ENCODE measurements around the gene ASMTL.
"Not testable (repeated sequence)": the region's sequence is repeated elsewhere in the genome, so short reads cannot be mapped to it uniquely, and the experiment has no call there.

ASMTL gene

DNA sequence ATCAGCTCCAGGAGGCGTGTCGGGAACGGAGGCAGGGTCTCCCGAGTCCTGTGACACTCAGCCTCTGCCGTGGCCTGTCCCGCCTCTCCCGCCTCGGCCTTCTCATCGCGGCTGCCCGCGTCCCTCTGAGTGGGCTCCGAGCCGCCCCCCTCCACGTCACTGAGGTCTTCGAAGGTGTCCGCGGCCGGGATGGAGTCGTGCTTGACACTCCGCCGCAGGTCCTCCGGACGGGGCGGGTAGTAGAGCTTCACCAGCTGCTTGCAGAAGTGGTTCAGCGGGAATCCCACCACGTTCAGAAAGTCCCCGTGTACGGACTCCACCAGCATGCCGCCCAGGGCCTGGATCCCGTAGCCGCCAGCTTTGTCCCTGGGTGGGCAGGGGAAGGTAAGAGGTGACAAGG lies 25.0 kb downstream of the ASMTL start:
- DNase-seq, result no peak

DNA sequence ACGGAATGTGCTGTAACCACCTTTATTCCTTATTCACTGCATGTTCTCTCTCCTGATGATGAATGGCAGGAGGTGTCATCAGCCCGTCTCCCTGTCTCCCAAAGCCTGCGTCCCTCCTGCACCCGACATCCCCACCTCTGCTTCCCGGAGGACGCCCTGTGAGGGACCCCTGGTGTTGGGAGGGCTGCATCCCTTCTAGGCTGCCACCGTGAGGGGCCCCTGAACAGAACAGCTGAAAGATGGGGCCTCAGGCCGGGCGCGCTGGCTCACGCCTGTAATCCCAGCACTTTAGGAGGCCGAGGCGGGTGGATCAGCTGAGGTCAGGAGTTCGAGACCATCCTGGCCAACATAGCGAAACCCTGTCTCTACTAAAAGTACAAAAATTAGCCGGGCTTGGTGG lies 26.4 kb downstream of the ASMTL start:
- not testable (repeated sequence) for DNase-seq

DNA sequence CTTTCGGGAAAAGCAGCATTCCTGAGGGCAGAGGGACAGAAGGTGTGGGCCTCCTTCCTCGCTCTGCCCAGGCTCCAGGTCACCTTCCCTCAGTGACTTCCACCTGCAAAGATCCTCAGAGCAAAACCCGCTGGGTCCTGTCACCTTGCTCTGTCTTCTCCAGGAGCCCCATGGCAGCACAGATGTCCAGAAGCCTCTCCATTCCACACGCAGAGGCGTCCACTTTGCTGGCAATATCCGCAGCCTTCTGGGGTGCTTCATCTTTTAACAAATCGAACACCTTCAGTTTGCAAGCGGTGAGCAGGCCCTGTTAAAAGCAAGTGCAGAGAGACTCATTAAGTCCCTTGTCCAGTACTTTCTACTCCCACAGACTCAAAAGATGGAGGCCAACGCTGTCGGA lies 27.3 kb downstream of the ASMTL start:
- no peak for DNase-seq

DNA sequence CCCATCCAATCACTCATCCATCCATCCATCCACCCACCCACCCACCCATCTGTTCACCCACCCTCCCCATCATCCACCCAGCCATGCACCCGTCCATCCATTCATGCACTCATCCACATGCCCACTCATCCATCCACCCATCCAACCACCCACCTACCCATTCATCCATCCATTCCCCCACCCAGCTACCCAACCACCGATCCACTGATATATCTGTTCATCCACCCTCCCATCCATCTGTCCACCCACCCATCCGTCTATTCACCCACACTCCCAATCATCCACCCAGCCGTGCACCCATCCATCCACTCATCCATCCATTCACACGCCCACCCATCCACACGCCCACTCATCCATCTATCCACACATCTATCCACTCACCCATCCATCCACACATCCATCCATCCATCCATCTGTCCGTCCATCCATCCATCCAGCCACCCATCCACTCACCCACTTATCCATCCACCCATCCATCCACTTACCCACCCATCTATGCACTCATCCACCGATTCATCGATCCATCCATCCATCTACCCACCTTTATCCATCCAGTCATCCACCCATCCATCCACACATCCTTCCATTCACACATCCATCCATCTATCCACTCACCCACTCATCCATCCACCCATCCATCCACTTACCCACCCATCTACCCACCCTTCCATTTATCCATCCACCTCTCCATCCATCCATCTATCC lies 28.4 kb downstream of the ASMTL start:
- DNase-seq, result no peak

DNA sequence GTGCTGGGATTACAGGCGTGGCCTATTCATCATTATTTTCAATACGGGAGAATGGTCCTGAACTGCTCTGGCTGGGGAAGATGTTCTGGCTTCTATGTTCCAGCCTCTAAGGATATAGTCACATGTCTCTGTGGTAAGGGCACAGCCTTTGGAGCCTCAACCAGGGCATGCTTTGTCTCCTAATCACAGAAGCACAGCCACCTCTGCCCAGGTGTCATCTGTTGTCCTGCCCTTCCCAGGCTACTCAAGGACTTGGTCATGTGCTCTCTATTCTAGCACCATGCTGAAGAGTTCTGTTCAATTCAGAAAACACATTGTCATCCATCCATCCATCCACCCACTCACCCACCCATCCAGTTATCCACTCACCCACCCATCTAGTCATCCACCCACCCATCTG lies 29.5 kb downstream of the ASMTL start:
- DNase-seq, result no peak

DNA sequence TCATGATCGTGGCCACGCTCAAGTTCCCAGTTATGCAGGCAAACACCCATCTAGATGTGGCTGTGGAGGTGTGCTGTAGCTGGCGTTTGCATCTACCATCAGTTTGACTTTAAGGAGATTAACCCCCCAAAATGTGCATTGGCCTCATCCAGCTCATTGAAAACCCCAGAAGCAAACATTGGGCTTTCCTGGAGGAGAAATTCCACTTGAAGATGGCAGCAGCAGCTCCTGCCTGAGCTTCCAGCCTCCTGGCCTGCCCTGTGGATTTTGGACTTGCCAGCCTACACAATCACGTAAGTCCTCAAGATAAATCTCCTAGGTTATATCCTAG lies 30.6 kb downstream of the ASMTL start:
- no peak for DNase-seq

DNA sequence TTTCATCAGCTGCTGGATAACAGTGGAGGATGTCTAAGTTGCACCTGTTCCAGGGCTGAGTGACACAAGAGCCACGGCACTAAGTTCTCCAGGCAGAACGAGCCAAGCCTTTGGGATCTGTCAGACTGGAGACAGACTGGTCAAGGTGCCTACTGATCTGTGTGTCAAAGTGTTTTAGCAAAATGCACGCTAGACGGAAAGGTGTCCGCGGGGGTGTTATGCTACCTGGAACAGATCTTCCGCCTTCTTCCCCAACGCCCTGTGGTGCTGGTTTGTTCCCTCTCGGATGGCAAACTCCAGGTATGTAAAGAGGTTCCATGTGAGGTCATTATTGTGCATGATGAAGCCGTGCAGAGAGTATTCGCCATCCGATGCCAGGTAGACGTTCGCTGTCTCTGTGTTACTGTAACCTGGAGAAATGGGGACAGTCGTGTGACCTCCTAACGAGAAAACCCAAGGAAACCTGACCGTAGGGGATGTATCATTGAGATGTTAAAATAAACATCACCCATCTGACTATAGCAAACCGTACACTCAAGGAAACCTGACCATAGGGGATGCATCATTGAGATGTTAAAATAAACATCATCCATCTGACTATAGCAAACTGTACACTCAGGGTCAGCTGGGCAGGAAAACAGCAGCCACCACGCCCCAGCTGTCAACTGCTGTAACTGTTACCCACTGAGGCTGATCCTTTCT lies 31.1 kb downstream of the ASMTL start:
- no peak for DNase-seq

DNA sequence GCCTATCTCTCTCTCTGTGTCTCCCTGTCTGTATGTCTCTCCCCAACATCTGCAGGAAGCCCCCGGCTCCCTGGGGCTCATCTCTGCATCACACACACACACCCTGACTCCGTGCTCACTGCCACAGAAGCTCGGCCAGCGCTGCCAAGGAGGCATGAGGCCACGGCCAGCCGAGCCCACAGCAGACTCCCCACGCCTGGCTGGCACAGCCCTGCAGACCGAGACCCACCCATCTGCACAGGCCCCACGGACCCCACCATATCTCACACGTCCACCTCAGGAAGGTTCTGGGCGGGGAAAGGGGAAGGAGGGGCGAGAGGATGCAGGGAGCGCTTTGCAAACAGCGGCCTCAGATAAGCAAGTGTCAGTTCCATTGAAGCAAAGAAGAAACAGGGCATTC lies 32.3 kb downstream of the ASMTL start:
- DNase-seq, result no peak

DNA sequence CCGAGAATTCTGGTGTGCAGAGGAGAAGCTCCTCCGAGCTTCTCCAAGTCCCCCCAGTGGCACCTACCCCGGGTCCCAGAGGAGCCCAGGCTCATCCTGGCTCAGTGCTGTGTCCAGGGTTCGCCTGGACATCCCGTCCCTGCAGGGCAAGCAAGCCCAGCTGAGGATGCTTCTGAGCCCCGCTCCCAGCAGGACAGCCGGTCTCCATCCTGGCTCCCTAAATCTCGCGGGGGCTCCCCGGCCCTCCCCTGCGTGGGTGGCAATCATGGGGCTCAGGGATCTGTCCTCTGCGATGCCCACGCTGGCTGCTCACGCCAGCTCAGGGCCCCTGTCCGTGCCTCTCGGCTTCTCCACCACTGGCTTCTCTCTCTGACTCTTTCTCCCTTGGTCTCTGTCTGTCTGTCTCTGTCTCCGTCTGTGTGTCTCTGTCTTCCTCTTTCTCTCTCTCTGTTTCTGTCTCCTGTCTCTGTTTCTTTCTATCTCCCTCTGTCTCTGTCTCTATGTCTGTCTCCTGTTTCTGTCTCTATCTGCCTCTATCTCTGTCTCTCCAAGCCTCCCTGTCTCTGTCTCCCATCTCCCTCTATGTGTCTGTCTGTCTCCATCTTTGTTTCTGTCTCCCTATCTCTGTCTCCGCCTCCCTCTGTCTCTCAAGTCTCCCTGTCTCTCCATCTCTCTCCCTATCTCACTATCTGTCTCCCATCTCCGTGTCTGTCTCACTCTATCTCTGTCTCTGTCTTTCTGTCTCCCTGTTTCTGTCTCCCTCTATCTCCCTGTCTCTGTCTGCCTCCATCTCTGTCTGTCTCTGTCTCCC lies 33.0 kb downstream of the ASMTL start:
- no peak for DNase-seq

DNA sequence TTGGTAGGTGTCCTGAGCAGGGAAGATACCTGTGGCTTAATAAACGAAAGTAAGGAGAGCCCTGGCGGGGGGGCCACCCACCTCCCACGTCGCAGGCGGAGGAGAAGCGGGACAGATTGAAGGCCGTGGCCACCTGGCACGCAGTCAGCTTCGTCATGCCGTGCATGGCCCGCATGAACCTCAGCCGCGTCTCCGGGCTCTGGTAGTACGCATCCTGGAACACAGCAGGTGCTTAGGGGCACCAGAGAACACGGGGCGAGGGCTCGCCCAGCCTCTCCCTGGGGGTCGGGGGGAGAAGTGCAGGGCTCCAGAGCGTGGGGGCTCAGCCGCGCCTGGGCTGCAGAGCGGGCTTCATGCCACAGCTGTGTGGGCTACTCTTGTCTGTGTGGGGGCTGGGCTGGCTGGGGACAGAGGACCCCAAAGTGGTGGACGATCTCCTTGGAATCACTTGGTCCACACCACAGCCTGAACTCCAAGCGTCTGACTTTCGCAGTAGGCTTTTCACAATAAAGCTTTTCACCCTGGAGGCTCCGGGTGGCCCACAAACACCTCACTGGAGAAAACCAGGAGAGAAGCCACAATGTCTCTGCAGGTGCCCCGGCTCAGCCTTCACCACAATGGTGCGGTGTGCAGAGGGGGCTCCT lies 33.7 kb downstream of the ASMTL start:
- no peak for DNase-seq

DNA sequence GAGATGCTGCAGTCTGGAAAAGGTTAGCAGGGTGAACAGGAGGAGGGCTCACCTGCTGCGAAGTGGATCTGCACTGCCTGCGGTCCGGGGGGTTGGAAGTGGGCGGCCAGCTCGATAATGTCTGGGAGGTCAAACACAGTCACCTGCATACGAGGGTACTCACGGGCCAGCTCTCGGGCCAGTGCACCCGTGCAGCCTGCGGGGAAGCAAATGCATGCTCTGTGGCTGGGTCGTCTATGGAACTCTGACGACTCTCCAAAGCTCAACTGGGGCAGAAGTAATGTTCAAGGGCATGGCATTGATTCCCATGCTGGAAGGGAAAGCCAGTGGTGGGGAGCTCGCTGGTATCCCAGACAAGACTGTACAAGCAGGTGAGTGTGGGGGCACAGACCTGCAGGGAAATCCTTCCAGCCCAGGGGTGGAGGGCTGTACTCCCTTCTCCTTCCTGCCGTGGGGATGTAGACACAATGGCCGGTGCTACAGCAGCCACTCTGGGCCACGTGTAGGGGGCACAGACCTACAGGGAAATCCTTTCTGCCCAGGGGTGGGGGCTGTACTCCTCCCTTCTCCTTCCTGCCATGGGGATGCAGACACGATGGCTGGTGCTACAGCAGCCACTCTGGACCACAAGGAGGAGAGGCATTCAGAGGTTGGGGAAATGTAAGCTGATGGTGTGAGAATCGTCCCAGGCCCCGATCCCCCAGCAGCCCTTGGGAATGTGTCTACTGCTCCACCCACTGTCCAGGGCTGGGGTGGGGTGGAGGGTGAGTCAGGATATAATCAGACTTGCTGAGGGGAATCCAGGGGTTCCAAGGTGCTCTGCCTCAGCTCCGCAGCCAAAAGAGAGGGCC lies 34.6 kb downstream of the ASMTL start:
- DNase-seq, result no peak

DNA sequence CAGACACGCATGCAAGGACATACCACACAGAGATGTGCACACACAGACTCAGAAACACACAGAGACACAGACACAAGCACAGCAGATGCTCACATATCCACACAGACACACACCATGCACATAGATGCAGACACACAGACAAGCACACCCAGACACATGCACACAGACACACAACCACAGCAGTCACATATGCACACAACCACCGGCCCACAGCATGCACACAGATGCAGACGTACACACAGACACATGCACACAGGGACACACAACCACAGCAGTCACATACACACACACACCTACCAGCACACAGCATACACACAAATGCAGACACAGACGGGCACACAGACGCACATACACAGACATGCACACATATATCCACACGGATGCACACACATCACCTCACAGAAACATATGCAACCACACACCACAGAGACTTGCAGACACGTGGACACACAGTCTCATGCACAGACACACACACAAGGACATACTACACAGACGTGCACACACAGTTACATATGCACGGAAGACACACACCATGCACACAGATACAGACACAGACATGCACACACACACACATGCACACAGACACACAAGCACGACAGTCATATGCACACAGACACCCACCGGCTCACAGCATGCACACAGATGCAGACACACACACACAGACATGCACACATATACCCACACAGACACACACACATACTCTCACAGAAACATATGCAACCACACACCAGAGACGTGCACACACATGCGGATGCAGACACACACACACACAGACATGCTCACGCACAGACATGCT lies 35.5 kb downstream of the ASMTL start:
- DNase-seq, result no peak

DNA sequence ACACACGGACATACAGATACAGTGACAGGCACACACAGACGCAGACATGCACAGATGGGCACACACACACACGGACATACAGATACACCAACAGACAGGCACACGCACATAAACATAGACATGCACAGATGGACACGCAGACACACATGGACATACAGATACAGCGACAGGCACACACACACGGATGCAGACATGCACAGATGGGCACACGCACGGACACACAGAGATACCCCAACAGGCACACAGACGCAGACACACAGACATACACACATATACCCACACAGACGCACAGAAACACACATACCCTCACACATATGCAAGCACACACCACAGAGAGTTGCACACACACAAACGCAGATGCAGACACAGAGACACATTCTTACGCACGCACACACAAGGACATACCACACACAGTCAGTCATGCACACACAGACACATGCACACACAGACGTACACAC lies 36.4 kb downstream of the ASMTL start:
- no peak for DNase-seq

DNA sequence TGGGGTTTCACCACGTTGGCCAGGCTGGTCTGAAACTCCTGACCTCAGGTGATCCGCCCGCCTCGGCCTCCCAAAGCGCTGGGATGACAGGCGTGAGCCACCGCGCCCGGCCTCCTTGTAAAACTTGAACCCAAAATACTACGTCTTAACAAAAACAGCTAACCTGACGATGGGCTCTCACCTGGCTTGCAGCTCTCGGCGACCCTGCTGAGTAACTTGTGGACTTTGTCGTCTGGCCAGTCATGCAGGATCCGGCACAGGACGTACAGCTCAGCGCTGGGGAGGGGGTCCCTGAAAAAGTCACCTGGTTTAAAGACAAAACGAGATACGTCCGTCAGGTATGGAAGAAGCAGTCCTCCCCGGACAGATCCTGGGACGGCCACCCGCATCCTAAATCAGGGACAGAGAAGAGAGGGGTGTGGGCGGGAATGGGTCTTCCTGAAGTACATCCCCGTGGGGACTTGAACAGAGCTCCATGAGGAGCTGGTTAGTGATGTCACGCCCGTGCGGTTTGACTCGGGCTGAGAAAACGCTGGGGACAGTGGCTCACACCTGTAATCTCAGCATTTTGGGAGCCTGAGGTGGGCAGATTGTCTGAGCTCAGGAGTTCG lies 40.1 kb downstream of the ASMTL start:
- DNase-seq, result no peak

DNA sequence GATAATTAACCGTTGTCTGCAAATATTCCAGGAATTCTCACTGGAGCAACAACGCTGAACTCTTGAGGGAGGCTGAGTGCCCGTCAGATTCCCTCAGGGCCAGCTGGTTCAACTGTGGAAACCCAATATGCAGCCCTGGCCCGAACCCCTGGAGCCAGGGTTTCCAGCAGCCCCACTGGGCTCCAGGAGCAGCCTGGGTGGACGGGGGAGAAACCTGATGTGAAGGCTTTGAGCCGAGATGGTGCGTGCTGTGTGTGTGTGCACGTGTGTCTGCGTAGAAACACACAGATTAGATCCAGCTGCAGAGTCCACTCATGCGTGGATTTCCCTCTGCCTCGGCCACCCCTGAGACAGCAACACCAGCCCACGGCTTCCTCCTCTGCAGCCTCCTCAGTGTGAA lies 41.4 kb downstream of the ASMTL start:
- no peak for DNase-seq

DNA sequence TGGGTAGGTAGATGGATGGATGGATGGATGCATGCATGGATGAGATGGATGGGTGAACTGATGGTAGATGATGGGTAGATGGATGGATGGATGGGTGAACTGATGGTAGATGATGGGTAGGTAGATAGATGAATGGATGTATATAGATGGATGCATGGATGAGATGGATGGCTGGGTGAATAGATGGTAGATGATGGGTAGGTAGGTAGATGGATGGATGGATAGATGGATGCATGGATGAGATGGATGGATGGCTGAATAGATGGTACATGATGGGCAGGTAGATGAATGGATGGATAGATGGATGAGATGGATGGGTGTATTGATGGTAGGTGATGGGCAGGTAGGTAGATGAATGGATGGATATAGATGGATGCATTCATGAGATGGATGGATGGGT lies 45.7 kb downstream of the ASMTL start:
- no peak for DNase-seq

DNA sequence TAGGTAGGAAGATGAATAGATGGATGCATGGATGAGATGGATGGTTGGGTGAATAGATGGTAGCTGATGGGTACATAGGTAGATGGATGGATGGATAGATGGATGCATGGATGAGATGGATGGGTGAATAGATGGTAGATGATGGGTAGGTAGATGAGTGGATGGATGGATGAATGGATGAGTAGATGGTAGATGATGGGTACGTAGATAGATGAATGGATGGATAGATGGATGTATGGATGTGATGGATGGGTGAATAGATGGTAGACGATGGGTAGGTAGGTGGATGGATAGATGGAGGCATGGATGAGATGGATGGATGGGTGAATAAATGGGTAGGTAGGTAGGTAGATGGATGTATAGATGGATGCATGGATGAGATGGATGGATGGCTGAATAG lies 46.9 kb downstream of the ASMTL start:
- DNase-seq, result not testable (repeated sequence)

DNA sequence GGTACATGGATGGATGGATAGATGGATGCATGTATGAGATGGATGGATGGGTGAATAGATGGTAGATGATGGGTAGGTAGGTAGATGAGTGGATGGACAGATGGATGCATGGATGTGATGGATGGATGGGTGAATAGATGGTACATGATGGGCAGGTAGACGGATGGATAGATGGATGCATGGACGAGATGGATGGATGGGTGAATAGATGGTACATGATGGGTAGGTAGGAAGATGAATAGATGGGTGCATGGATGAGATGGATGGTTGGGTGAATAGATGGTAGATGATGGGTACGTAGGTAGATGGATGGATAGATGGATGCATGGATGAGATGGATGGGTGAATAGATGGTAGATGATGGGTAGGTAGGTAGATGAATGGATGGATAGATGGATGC lies 48.8 kb downstream of the ASMTL start:
- not testable (repeated sequence) for DNase-seq

DNA sequence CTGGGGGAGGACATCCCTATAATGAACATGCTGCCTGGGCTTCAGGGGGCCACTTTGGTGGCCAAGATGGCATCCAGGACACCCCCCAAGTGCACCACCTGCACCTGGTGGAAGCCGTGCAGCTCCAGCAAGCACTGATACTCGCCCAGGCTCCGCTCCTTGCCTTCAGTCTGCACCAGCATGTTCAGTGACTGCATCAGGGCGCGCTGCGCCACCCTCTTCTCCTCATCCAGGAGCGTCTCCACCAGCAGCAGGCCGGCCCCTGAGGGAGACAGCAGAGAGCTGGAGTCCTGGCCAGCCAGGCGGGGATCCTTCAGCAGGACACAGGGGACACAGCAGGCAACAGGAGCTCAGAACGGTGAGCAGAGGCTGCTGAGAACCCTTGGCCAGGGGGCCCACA lies 49.5 kb downstream of the ASMTL start:
- no peak for DNase-seq

DNA sequence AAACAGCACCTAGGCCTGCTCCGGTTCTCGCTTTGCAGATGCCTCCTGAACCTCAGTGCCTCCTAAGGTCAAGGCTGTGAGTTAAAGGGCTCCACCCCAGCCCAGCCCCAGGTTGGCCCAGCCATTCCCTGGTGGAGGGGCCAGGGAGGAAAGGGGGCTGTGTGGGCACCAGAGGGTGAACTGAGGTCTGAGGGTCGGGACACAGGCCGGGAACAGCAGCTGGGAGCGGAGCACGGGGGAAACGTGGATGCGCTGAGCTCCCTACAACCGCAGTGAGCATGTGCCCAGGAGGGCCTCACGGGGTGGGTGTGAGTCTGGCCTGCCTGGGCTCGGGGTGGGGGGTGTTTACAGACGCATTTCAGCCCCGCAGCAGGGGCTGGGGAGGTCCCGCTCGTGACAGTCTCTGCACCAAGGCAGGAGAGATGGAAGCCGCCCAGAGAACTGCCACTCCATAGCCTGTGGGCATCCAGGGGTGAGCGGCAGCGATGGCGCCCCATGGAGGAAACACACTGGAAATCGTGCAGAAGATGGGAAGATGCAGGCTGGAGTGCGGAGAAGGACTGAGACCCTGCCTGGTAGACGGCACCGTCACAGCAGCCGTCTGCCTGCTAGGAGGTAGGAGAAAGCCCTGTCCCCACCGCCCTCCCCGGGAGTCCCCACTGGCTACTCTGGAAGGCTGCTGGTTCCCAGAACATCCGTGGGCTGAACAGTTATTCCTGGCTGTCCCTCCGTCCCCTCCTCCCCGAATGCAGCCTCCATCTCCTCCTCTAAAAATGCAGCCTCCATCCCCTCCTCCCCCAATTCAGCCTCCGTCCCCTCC lies 50.9 kb downstream of the ASMTL start:
- no peak for DNase-seq
